HG02642 (cell line): ENCODE measurements around the gene SPTBN2.
A peak's percentile ranks its signal among the peaks of the same experiment; 100 is the strongest.

Source experiments
- ATAC-seq: cut with Tn5 transposase; IDR thresholded peaks from one replicate; pipeline ENCODE4 v1.9.1; 2021; ENCODE audit warnings: mild to moderate bottlenecking; ENCODE audit not compliant: unreplicated experiment, poor library complexity

Gene SPTBN2

GRCh38 chr11:66705587-66706335, 23.3 kb downstream of the SPTBN2 start:
- ATAC-seq: no peak

- ATAC-seq: no peak
Observed at GRCh38 chr11:66704659-66705360, 24.2 kb downstream of the SPTBN2 start.

DNA sequence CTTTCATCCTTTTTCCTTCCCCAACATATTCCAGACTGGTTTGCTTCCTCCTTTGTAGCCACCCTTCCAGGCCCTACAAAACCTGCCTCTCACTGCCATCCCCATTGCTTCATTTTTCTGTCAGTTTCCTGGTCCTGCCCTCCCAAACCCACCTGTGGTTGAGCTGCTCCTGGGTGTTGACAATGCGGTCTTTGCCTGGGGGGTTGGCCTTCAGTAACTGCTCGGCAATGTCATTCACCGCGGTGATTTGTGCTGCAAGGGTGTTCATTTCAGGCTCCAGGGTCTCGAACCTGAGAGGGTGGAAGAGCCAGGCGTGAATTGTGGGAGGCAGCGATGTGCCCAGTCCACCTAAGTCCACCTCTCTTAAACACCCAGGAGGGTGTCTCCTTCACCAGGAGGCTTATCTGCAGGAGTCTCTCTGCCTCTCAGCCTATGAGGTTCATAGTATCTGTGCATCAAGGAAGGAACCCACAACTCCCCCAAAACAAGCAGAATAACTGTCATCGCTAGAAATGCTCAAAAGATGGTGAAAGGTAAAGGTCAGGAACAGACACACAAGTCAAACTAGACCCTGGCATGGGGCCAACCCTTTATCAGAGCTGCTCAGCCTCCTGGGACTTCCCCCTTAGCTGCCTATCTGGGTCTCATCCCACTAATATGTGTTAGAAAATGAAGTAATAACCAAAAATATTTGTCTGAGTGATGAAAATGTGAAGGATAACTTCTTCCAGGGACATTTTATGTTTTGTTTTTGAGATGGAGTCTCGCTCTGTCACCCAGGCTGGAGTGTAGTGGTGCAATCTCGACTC, 27.4 kb downstream of the SPTBN2 start:
- ATAC-seq: no peak

DNA sequence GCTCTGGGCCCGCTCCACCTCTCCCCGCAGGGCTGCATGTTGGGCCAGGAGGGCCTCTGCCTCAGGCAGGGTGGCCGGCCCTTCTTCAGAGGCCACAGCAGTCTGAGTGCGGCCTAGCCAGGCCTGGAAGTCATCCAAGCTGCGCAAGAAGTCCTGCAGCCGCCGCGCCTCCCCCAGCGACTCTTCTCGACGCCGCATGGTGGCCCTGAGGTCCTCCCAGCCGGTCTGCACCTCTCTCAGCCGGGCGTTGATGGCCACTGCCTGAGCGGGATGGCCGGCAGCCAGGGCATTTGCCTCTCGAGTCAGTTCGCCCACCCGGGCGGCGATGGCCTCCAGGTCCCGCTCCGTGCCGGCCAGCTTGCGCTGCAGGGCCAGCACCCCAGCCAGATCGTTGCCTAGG, 28.3 kb downstream of the SPTBN2 start:
- ATAC-seq: no peak

GRCh38 chr11:66700337-66700736, 28.7 kb downstream of the SPTBN2 start:
- no peak for ATAC-seq

GRCh38 chr11:66698491-66698890, 30.5 kb downstream of the SPTBN2 start:
- no peak for ATAC-seq

DNA sequence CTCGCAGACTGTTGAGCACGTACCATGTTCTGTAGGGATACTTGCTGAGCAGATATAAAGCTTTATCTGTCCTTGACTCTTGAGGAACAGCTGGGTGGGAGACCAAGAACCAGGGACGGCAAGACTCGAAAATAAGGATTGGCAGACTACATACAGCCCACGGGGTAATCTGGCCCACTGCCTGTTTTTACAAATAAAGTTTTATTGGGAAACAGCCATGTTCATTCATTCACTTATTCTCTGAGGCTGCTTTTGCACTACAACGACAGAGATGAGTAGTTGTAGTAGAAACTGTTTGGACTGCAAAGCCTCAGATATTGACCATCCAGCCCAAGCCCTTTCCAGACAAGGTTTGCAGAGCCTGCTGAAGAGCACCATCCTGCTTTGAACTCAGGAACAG, 31.0 kb downstream of the SPTBN2 start:
- ATAC-seq: no peak

GRCh38 chr11:66696146-66696545, 32.9 kb downstream of the SPTBN2 start:
- ATAC-seq: no peak

GRCh38 chr11:66694732-66695207, 34.2 kb downstream of the SPTBN2 start:
- ATAC-seq: peak; percentile 52

DNA sequence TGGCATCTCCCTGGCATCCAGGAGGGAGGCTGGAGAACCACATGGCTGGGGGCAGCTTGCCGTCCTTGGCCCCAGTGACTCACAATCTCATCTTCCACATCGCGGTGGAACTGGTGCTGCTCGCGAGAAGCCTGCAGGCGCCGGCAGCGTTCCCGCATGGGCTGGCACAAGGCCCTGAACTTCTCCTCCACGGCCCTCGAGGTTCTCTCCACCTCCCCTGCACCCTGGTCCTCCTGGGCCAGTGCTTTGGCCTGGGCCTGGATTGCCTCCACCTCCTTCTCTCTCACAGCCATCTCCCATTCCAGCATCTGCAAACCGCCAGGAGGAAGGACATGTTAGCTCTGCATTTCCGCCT, 35.0 kb downstream of the SPTBN2 start:
- no peak for ATAC-seq

DNA sequence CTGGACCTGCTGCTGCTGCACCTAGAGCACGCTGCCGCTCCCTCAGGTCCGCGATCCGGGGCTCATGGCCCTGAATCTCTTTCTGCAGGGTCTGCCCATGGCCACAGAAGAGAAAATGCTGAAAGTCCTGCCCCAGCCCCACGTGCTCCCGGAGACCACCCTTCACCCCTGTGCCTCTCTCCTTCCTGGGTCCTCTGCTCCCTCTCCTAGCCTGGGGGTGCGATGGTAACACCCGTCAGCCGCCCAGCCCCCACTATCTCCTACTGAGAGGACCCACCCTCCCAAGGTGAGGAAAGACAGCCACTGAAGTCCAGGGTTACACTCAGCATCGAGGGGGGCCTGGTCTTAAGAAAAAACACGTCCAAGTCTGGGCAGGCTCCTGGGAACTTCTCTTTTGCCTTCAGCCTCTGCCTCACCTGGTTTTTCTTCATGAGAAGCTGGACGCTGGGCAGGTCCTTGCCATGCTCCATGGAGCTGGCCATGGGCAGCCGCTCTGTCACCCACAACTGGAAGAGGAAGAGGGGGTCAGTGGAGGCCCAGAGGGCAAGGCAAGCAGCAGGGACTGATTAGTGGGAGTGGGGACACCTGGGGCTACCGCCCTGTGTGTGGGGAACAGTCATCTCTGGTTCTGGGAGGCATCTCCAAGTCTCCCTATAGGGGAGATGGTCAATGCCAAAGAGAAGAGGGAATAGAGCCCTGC, 35.5 kb downstream of the SPTBN2 start:
- ATAC-seq: no peak

- ATAC-seq: no peak
Observed at GRCh38 chr11:66692871-66693331, 36.1 kb downstream of the SPTBN2 start.

- ATAC-seq: no peak
Observed at GRCh38 chr11:66692446-66692845, 36.6 kb downstream of the SPTBN2 start.

DNA sequence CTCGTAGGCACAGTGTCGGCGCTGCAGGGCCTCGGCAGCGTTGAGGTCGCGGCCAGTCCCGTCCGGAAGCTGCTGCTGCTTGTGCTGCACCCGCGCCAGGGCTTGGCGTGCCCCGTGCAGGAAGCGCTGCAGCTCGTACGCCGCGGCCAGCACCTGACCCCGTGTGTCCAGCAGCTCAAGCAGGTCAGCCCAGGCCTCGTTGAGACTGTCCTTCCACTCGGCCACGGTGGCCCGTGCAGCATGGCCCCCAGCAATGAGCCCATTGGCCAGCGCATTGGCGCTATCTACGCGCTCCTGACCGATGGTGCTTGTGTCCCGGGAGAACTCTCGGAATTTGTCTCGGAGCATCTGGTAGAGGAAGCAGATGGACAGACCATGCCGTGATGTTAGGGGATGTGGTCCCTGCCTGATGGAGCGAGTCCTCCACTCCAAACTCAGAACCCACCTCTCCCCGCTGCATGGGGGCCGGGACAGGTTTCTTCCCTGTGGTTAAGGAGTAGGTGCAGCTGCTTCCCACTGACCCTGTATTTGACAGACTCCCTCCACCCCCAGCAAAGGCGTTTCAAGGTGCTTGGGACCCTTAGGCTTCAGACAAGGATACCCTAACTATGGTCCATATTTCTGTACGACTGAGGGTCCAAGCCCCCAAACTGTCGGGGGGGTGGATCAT, 37.6 kb downstream of the SPTBN2 start:
- no peak for ATAC-seq

GRCh38 chr11:66689661-66690590, 39.1 kb downstream of the SPTBN2 start:
- no peak for ATAC-seq

GRCh38 chr11:66688561-66689534, 40.2 kb downstream of the SPTBN2 start:
- no peak for ATAC-seq

DNA sequence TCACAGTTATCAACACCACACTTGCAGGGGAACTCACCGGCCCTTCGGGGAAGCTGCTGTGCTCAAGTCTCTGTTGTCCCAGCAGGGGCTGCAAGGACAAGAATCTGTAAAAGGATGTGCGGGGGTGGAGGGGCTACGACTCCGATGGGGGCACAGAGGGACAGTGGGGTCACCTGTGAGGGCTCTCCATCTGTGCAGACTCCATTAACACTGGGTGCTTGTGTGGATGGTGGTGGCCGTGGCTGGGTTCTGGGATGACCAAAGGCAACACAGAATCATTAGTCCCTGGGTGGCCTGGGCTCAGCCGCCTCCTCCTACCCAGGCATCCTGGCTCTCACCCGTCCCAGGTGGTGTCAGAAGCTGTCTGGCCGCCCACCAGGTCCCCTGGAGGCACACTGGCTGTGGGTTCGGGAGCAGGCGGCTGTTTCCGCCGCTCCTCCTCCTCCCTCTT, 41.2 kb downstream of the SPTBN2 start:
- no peak for ATAC-seq
